CD14-positive monocyte (primary cell): ENCODE results near the gene TRPM4. TPM values are rescaled to one million over a fixed set of nuclear protein-coding genes. Genes with fewer than 3 reads are reported as not detected.
A peak's percentile ranks its signal among the peaks of the same experiment; 100 is the strongest.

Source experiments
- DNase-seq, 3 donors: peaks; one replicate each; pipeline ENCODE4 v3.0.0-alpha.2; 2011 to 2022
- H2AFZ ChIP-seq: 2 replicates; pipeline ENCODE4 v1.6.0; 2012; ENCODE audit warnings: mild to moderate bottlenecking, low read depth, low read length, inconsistent platforms; ENCODE audit not compliant: insufficient read depth, poor library complexity, severe bottlenecking
- H3K27ac ChIP-seq, 2 donors: 1 replicate in 1 of 2; 2 replicates in 1 of 2; pipeline ENCODE4 v1.5.1; 2012 to 2013; ENCODE audit warnings: low read length in 2 of 2, control low read depth in 1 of 2, inconsistent platforms in 1 of 2, low read depth in 1 of 2, mild to moderate bottlenecking in 1 of 2
- H3K27me3 ChIP-seq, 2 donors: one replicate each; pipeline versions ENCODE4 v1.6.0 to v1.6.1; 2011 to 2013; ENCODE audit warnings: low read length in 2 of 2; ENCODE audit not compliant: control insufficient read depth in 2 of 2, insufficient read depth in 2 of 2
- H3K36me3 ChIP-seq, 2 donors: replicated peaks in 1 of 2; 1 replicate in 1 of 2; 2 replicates in 1 of 2; pipeline versions ENCODE4 v1.5.1 to v1.6.1; 2012 to 2013; ENCODE audit warnings: low read length in 2 of 2, control low read depth in 1 of 2, inconsistent platforms in 1 of 2, mild to moderate bottlenecking in 1 of 2; ENCODE audit not compliant: insufficient read depth in 2 of 2, control insufficient read depth in 1 of 2
- H3K4me1 ChIP-seq, 2 donors: 1 replicate in 1 of 2; 2 replicates in 1 of 2; pipeline versions ENCODE4 v1.5.1 to v1.6.1; 2012 to 2013; ENCODE audit warnings: low read length in 2 of 2, control low read depth in 1 of 2, inconsistent platforms in 1 of 2, mild to moderate bottlenecking in 1 of 2, moderate library complexity in 1 of 2; ENCODE audit not compliant: insufficient read depth in 2 of 2, control insufficient read depth in 1 of 2
- H3K4me2 ChIP-seq: replicated peaks from 2 replicates; pipeline ENCODE3; 2012; ENCODE audit warnings: low read length, moderate library complexity, mild to moderate bottlenecking; ENCODE audit not compliant: poor library complexity, severe bottlenecking; ENCODE audit errors: extremely low read depth
- H3K4me3 ChIP-seq, 3 experiments: fragments of 200-600 bp in 1 of 3; sonication (generic) in 1 of 3; replicated peaks in 1 of 3; 1 replicate in 2 of 3; 2 replicates in 1 of 3; pipeline ENCODE4 v1.5.1; 2011 to 2013; ENCODE audit warnings: low read length in 3 of 3, mild to moderate bottlenecking in 3 of 3, control low read depth in 2 of 3, low read depth in 2 of 3, inconsistent platforms in 1 of 3, moderate library complexity in 1 of 3
- H3K79me2 ChIP-seq: 2 replicates; pipeline ENCODE4 v1.6.0; 2012; ENCODE audit warnings: mild to moderate bottlenecking, control low read depth, inconsistent platforms, low read length, moderate library complexity; ENCODE audit not compliant: insufficient read depth
- H3K9ac ChIP-seq: 2 replicates; pipeline ENCODE4 v1.6.0; 2017; ENCODE audit warnings: low read length, mild to moderate bottlenecking; ENCODE audit not compliant: insufficient read depth, poor library complexity, severe bottlenecking
- H3K9me3 ChIP-seq, 2 donors: replicated peaks in 1 of 2; 1 replicate in 1 of 2; 2 replicates in 1 of 2; pipeline versions ENCODE4 v1.5.1 to v1.6.1; 2012 to 2013; ENCODE audit warnings: low read length in 2 of 2, control low read depth in 1 of 2; ENCODE audit not compliant: control insufficient read depth in 1 of 2, insufficient read depth in 1 of 2
- H4K20me1 ChIP-seq: 2 replicates; pipeline ENCODE4 v1.6.0; 2012; ENCODE audit warnings: mild to moderate bottlenecking, low read length, control low read depth, moderate library complexity; ENCODE audit not compliant: insufficient read depth
- H3K27ac Mint-ChIP-seq, 7 donors: one replicate each; pipeline ENCODE4 v1.8.0; 2020; ENCODE audit warnings: mild to moderate bottlenecking in 7 of 7, mixed read lengths in 7 of 7, moderate library complexity in 6 of 7, inconsistent platforms in 2 of 7
- H3K27me3 Mint-ChIP-seq, 3 donors: one replicate each; pipeline ENCODE4 v1.8.0; 2021 to 2022; ENCODE audit warnings: low read depth in 3 of 3, mild to moderate bottlenecking in 3 of 3, mixed read lengths in 3 of 3, moderate library complexity in 3 of 3, inconsistent platforms in 1 of 3
- H3K36me3 Mint-ChIP-seq, 2 donors: one replicate each; pipeline ENCODE4 v1.8.0; 2020; ENCODE audit warnings: mixed read lengths in 2 of 2, inconsistent platforms in 1 of 2, mild to moderate bottlenecking in 1 of 2
- H3K4me1 Mint-ChIP-seq: one replicate; pipeline ENCODE4 v1.8.0; 2020; ENCODE audit warnings: mild to moderate bottlenecking, mixed read lengths
- H3K4me3 Mint-ChIP-seq, 2 donors: one replicate each; pipeline ENCODE4 v1.8.0; 2020; ENCODE audit warnings: mild to moderate bottlenecking in 2 of 2, mixed read lengths in 2 of 2, moderate library complexity in 1 of 2
- H3K9me3 Mint-ChIP-seq, 7 donors: one replicate each; pipeline ENCODE4 v1.8.0; 2020 to 2022; ENCODE audit warnings: mixed read lengths in 7 of 7, mild to moderate bottlenecking in 6 of 7, moderate library complexity in 6 of 7, inconsistent platforms in 2 of 7
- WGBS: methylation state at CpG from one replicate; pipeline ENCODE4 v1.1.5; 2013; ENCODE audit warnings: missing lambda C conversion rate; ENCODE audit not compliant: insufficient coverage; 5-methylcytosine and 5-hydroxymethylcytosine counted together
- intact Hi-C, 2 donors: fragments of 100-400 bp; cut with micrococcal nuclease; formaldehyde crosslinking; loops; one replicate each; pipeline versions ENCODE4 v1.15.0 to v1.15.1; 2023
- polyA plus RNA-seq, 3 donors: library from polyadenylated mRNA; depleted of rRNA in 1 of 3; unstranded in 2 of 3; stranded (reverse) in 1 of 3; fragments of 300-500 nt in 2 of 3; fragments of >200 nt in 1 of 3; fragmentation: Illumina TruSeq in 2 of 3; gene quantifications; 1 replicate in 2 of 3; 2 replicates in 1 of 3; pipeline ENCODE4 v1.2.3, GENCODE V29; 2012 to 2021
- TF ChIP-seq, protein P1 (sequence below): fragments of 200-600 bp; IDR thresholded peaks from one replicate; pipeline ENCODE4 v1.8.0; 2022; ENCODE audit warnings: antibody characterized with exemption, mild to moderate bottlenecking

TRPM4 gene
- polyA plus RNA-seq, 3 donors, result 6.0 to 6.9 (median 6.6) TPM

DNA sequence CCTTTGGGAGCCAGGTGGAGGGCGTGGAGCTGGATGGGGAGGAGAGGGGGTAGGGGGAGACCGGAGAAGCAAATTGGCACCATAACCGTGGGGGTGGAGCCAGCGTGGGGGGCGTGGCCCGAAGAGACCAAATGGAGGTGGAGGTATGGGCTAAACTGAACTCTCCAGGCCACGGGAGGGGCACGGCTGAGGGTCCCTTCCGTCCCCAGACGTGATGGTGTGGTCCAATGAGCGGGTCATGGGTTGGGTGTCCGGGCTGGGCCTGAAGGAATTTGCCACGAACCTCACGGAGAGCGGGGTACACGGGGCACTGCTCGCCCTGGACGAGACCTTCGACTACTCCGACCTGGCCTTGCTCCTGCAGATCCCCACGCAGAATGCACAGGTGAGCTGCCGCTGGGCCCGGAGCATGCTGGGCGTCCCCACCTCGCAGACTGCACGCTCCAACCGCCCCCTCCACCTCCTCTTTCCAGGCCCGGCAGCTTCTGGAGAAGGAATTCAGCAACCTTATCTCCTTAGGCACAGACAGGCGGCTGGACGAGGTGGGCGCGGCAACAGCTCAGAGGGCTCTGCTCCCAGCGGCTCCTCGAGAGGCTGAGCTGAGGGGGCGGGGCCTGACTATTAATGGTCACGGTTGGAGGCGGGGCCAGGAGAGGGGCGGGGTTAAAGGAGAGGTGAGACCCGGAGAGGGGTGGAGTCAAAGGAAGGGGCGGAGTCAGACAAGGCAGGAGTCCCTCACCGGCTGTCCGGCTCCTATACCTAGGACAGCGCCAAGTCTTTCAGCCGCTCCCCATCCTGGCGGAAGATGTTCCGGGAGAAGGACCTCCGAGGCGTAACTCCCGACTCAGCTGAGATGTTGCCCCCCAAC is 8.6 kb upstream of the TRPM4 start:
- H3K4me3 Mint-ChIP-seq, result peak overlapping the region; percentile 79 to 93
- H2AFZ ChIP-seq, result peak overlapping the region; percentile 86
- peaks cover 13 to 54% of the 10 kb centered on the region in 2 donors for H3K27me3 ChIP-seq
- intact Hi-C loops, result loop anchor here (5.0 kb wide), 2 partner anchors 37 to 52 kb away; partner anchors contain the start of gene LIN7B (in 1 of the 2)
- H3K36me3 Mint-ChIP-seq, result peaks cover 3 to 4% of the 10 kb centered on the region in 2 donors
- peak overlapping the region; percentile 87 for H3K4me2 ChIP-seq
- H3K27me3 Mint-ChIP-seq, result peaks cover 67 to 77% (median 70%) of the 10 kb centered on the region in 3 donors
- H3K79me2 ChIP-seq, result no peaks in the 10 kb centered on the region
- H3K4me3 ChIP-seq, result peak overlapping the region in 2 of 3 experiments; percentile 59 to 79
- peaks cover 22 to 30% of the 10 kb centered on the region in 2 donors for H3K9me3 ChIP-seq
- TF ChIP-seq, protein P1, sequence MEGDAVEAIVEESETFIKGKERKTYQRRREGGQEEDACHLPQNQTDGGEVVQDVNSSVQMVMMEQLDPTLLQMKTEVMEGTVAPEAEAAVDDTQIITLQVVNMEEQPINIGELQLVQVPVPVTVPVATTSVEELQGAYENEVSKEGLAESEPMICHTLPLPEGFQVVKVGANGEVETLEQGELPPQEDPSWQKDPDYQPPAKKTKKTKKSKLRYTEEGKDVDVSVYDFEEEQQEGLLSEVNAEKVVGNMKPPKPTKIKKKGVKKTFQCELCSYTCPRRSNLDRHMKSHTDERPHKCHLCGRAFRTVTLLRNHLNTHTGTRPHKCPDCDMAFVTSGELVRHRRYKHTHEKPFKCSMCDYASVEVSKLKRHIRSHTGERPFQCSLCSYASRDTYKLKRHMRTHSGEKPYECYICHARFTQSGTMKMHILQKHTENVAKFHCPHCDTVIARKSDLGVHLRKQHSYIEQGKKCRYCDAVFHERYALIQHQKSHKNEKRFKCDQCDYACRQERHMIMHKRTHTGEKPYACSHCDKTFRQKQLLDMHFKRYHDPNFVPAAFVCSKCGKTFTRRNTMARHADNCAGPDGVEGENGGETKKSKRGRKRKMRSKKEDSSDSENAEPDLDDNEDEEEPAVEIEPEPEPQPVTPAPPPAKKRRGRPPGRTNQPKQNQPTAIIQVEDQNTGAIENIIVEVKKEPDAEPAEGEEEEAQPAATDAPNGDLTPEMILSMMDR, result no peak
- H3K4me1 Mint-ChIP-seq, result peaks cover 45% of the 10 kb centered on the region
- 5% methylated on average over 45 of the region's 49 CpGs for WGBS
- H3K27ac Mint-ChIP-seq, result peak overlapping the region in 1 of 7 donors; percentile 63
- H3K4me1 ChIP-seq, result peaks cover 39 to 53% of the 10 kb centered on the region in 2 donors
- no peak overlapping the region for H3K27ac ChIP-seq
- no peak overlapping the region for H3K9ac ChIP-seq
- no peaks in the 10 kb centered on the region for H3K36me3 ChIP-seq
- no peaks in the 10 kb centered on the region for H4K20me1 ChIP-seq
- peaks cover 7 to 37% (median 25%) of the 10 kb centered on the region in 7 donors for H3K9me3 Mint-ChIP-seq
- DNase-seq, result peak; percentile 49 to 64 (median 54)

DNA sequence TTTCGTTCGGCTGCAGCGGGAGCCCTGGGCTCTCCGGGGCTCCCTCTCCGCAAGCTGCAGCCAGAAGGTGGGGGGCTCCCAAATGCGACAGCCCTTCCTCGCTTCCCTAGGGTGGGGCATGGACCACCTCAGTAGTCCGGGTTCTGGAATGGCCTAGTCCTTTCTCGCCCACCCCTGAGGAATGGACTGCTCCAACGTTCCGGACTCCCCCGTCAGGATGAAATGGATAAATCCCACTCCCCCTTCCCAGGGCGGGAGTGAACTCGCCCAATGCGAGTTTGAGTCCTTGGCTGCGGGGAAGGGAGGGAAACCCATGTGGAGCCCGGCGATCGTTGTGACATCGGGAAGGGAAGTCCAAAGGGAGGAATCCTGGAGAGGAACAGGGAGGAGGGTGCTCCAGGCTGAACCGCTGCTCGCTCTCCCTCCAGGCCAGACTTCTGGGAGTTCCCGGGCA is 7.9 kb upstream of the TRPM4 start:
- no peak for DNase-seq
- H3K36me3 Mint-ChIP-seq, result peaks cover 3 to 4% of the 10 kb centered on the region in 2 donors
- peak overlapping the region; percentile 87 for H3K4me2 ChIP-seq
- H3K27me3 Mint-ChIP-seq, result peaks cover 71 to 84% (median 74%) of the 10 kb centered on the region in 3 donors
- H3K4me3 ChIP-seq, result peak overlapping the region; percentile 40 to 79 (median 59)
- H3K4me3 Mint-ChIP-seq, result peak overlapping the region; percentile 79 to 93
- under 1% methylated on average over 15 of the region's 23 CpGs for WGBS
- no peaks in the 10 kb centered on the region for H3K79me2 ChIP-seq
- peak overlapping the region; percentile 86 for H2AFZ ChIP-seq
- peaks cover 22 to 30% of the 10 kb centered on the region in 2 donors for H3K9me3 ChIP-seq
- H3K36me3 ChIP-seq, result no peaks in the 10 kb centered on the region
- TF ChIP-seq, protein P1, result no peak
- peaks cover 39 to 54% of the 10 kb centered on the region in 2 donors for H3K4me1 ChIP-seq
- no peaks in the 10 kb centered on the region for H4K20me1 ChIP-seq
- peaks cover 13 to 55% of the 10 kb centered on the region in 2 donors for H3K27me3 ChIP-seq
- H3K9me3 Mint-ChIP-seq, result peaks cover 14 to 39% (median 28%) of the 10 kb centered on the region in 7 donors
- intact Hi-C loops, result loop anchor here (5.0 kb wide), 3 partner anchors 37 to 58 kb away; partner anchors contain the start of gene LIN7B (in 1 of the 2)
- peaks cover 45% of the 10 kb centered on the region for H3K4me1 Mint-ChIP-seq
- H3K27ac ChIP-seq, result no peak overlapping the region
- H3K9ac ChIP-seq, result peak overlapping the region; percentile 45
- peak overlapping the region in 2 of 7 donors; percentile 20 to 25 for H3K27ac Mint-ChIP-seq
